HepG2 (cell line): Measurements from ENCODE around the gene NUP62. TPM values are rescaled to one million over a fixed set of nuclear protein-coding genes. Genes with fewer than 3 reads are reported as not detected.

Experiments used
- HDAC1 ChIP-seq: sonication (generic); formaldehyde crosslinking; IDR thresholded peaks from 2 replicates; pipeline ENCODE4 v1.5.1; 2020; ENCODE audit warnings: mild to moderate bottlenecking, missing genetic modification reagents
- KDM1A ChIP-seq: IDR thresholded peaks from 2 replicates; pipeline ENCODE4 v1.6.1; 2016; ENCODE audit warnings: missing compliant biosample characterization
- MIXL1 ChIP-seq: IDR thresholded peaks from 2 replicates; pipeline ENCODE4 v1.6.1; 2016
- MTA3 ChIP-seq: sonication (generic); formaldehyde crosslinking; IDR thresholded peaks from 2 replicates; pipeline ENCODE4 v1.4.0; 2020; ENCODE audit warnings: missing genetic modification reagents
- PAF1 ChIP-seq: IDR thresholded peaks from 2 replicates; pipeline ENCODE4 v1.6.1; 2016; ENCODE audit warnings: missing genetic modification reagents, missing compliant biosample characterization
- RAD51 ChIP-seq: fragments of 450-650 bp; IDR thresholded peaks from 2 replicates; pipeline ENCODE4 v1.6.1; 2016; ENCODE audit warnings: borderline replicate concordance
- RNF2 ChIP-seq: fragments of 450-650 bp; conservative IDR thresholded peaks from 2 replicates; pipeline ENCODE4 v1.6.1; 2016; ENCODE audit warnings: low read depth
- SP2 ChIP-seq: sonication (generic); formaldehyde crosslinking; IDR thresholded peaks from 2 replicates; pipeline ENCODE4 v1.5.1; 2020; ENCODE audit warnings: mild to moderate bottlenecking, missing genetic modification reagents
- ZNF256 ChIP-seq: sonication (generic); formaldehyde crosslinking; conservative IDR thresholded peaks from 2 replicates; pipeline ENCODE4 v1.4.0; 2020; ENCODE audit warnings: missing genetic modification reagents
- ZNF329 ChIP-seq: sonication (generic); formaldehyde crosslinking; IDR thresholded peaks from 2 replicates; pipeline ENCODE4 v1.9.0; 2021; ENCODE audit warnings: low read depth, mild to moderate bottlenecking, missing genetic modification reagents
- ZNF557 ChIP-seq: sonication (generic); formaldehyde crosslinking; IDR thresholded peaks from 2 replicates; pipeline ENCODE4 v1.4.0; 2020; ENCODE audit warnings: missing genetic modification reagents
- ZNF616 ChIP-seq: sonication (generic); formaldehyde crosslinking; IDR thresholded peaks from 2 replicates; pipeline ENCODE4 v1.5.0; 2020; ENCODE audit warnings: low read depth, mild to moderate bottlenecking, missing genetic modification reagents
- ZNF773 ChIP-seq: sonication (generic); formaldehyde crosslinking; IDR thresholded peaks from 2 replicates; pipeline ENCODE4 v1.4.0; 2020; ENCODE audit warnings: missing genetic modification reagents, borderline replicate concordance
- ZNF775 ChIP-seq: sonication (generic); formaldehyde crosslinking; IDR thresholded peaks from 2 replicates; pipeline ENCODE4 v1.4.0; 2020; ENCODE audit warnings: missing genetic modification reagents, mild to moderate bottlenecking, moderate library complexity, borderline replicate concordance
- ZNF781 ChIP-seq: sonication (generic); formaldehyde crosslinking; IDR thresholded peaks from 2 replicates; pipeline ENCODE4 v1.5.1; 2020; ENCODE audit warnings: borderline replicate concordance, mild to moderate bottlenecking, missing genetic modification reagents; ENCODE audit errors: not compliant biosample characterization
- polyA plus RNA-seq, 8 experiments: library from polyadenylated mRNA; depleted of rRNA in 3 of 8; stranded (reverse) in 7 of 8; unstranded in 1 of 8; fragments of >200 nt; fragmentation: Illumina TruSeq in 4 of 8; extraction: Trizol in 4 of 8; gene quantifications; 2 replicates each; pipeline versions ENCODE4 v1.2.1 to v1.2.3, GENCODE V29; 2011 to 2016; ENCODE audit warnings: low read depth in 4 of 8, missing spikeins in 1 of 8, mixed read lengths in 1 of 8; ENCODE audit not compliant: insufficient read depth in 1 of 8
- total RNA-seq, 5 experiments: library from RNA; depleted of rRNA; stranded (reverse); fragments of >200 nt; fragmentation: Illumina TruSeq; extraction: Trizol; gene quantifications; 2 replicates each; pipeline ENCODE4 v1.2.3, GENCODE V29; 2016; ENCODE audit warnings: low read depth in 1 of 5
- TF ChIP-seq, protein P1 (sequence below): IDR thresholded peaks from 2 replicates; pipeline ENCODE4 v1.6.1; 2016; ENCODE audit warnings: low read depth, control low read depth
- TF ChIP-seq, protein P2 (sequence below): sonication (generic); formaldehyde crosslinking; IDR thresholded peaks from 2 replicates; pipeline ENCODE4 v1.8.0; 2022; ENCODE audit warnings: missing genetic modification reagents, mild to moderate bottlenecking, inconsistent platforms, borderline replicate concordance
- TF ChIP-seq, protein P3 (sequence below): sonication (generic); formaldehyde crosslinking; IDR thresholded peaks from 2 replicates; pipeline ENCODE4 v1.5.1; 2020; ENCODE audit warnings: mild to moderate bottlenecking, missing genetic modification reagents, borderline replicate concordance
- TF ChIP-seq, protein P4 (sequence below): sonication (generic); formaldehyde crosslinking; IDR thresholded peaks from 2 replicates; pipeline ENCODE4 v1.4.0; 2020; ENCODE audit warnings: mild to moderate bottlenecking, missing genetic modification reagents, borderline replicate concordance
- TF ChIP-seq, protein P5 (sequence below), 2 experiments: IDR thresholded peaks; 2 replicates each; pipeline ENCODE4 v1.6.1; 2011 to 2012; ENCODE audit warnings: low read length in 2 of 2, borderline replicate concordance in 1 of 2, low read depth in 1 of 2, mild to moderate bottlenecking in 1 of 2, moderate library complexity in 1 of 2

The NUP62 gene
- total and polyA plus RNA-seq, 2 of the 13 experiments (the other 11 are each of a cell fraction or from before 2014, with no cell fraction given), result 16.5 to 41.5 TPM

DNA sequence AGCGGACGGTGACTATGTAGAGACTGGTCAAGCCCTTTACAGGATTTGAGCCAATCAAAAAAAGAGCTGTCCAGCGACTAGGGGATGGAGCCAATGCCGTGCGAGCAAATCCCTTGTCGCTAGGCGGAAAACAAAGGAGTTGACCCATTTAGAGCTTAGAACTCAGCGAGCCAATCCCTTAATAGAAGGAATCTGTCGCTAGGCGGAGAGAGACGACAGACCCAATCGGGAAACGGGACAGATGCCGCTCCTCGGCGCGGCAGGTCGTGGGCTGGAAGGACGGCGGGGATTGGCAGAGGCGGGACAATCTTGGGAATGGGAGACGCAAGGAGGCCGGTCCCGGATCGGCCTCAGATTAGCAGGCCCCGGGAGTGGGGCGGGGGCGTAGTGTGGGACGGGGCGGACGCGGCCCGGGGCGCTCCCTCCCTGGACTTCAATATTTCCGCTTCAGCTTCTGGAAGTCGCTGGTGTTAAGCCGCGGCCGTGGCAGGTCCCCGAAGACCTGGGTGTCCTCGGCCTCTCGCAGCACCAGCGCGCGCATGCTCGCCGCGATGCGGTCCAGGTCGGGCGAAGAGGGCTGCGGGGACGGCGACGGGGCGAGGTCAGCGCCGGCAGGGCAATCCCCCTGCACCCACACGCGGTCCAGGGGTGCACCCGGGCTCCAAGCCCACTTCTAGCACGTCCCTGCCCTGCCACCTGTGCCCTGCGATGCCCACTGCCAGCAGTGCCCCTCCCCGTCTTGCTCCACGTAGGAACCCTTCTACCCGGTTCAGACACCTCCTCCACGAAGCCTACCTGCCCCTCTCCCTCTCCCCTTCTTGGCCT, 59.6 kb downstream of the NUP62 start (continued):
- no peak for TF ChIP-seq ZNF256 (CRISPR knock-in tag)
- TF ChIP-seq, protein P1, sequence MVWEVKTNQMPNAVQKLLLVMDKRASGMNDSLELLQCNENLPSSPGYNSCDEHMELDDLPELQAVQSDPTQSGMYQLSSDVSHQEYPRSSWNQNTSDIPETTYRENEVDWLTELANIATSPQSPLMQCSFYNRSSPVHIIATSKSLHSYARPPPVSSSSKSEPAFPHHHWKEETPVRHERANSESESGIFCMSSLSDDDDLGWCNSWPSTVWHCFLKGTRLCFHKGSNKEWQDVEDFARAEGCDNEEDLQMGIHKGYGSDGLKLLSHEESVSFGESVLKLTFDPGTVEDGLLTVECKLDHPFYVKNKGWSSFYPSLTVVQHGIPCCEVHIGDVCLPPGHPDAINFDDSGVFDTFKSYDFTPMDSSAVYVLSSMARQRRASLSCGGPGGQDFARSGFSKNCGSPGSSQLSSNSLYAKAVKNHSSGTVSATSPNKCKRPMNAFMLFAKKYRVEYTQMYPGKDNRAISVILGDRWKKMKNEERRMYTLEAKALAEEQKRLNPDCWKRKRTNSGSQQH (CRISPR knock-in tag), result no peak
- no peak for TF ChIP-seq KDM1A (CRISPR knock-in tag)
- TF ChIP-seq, protein P2, sequence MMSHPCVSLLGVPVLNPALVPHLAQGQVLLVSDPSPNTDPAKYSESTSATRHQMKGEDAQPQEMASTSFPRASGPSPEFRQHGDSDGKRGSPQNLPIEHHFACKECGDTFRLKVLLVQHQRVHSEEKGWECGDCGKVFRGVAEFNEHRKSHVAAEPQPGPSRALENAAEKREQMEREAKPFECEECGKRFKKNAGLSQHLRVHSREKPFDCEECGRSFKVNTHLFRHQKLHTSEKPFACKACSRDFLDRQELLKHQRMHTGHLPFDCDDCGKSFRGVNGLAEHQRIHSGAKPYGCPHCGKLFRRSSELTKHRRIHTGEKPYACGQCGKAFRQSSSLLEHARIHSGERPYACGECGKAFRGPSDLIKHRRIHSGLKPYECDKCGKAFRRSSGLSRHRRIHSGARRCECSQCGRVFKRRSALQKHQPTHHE (CRISPR knock-in tag), result no peak
- TF ChIP-seq ZNF616 (CRISPR knock-in tag), result peak; percentile 83; the same call in 1 of the 2 replicates
- no peak; the same call in 1 of the 2 replicates for TF ChIP-seq RNF2
- TF ChIP-seq SP2 (CRISPR knock-in tag), result peak; percentile 83
- peak; percentile 41 for TF ChIP-seq MIXL1 (CRISPR knock-in tag)
- TF ChIP-seq ZNF329, result no peak
- no peak; the same call in 1 of the 2 replicates for TF ChIP-seq PAF1
- TF ChIP-seq ZNF775 (CRISPR knock-in tag), result no peak
- TF ChIP-seq, protein P3, sequence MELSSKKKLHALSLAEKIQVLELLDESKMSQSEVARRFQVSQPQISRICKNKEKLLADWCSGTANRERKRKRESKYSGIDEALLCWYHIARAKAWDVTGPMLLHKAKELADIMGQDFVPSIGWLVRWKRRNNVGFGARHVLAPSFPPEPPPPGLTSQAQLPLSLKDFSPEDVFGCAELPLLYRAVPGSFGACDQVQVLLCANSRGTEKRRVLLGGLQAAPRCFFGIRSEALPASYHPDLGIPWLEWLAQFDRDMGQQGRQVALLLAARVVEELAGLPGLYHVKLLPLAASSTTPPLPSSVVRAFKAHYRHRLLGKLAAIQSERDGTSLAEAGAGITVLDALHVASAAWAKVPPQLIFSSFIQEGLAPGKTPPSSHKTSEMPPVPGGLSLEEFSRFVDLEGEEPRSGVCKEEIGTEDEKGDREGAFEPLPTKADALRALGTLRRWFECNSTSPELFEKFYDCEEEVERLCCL, result no peak
- TF ChIP-seq, protein P4, sequence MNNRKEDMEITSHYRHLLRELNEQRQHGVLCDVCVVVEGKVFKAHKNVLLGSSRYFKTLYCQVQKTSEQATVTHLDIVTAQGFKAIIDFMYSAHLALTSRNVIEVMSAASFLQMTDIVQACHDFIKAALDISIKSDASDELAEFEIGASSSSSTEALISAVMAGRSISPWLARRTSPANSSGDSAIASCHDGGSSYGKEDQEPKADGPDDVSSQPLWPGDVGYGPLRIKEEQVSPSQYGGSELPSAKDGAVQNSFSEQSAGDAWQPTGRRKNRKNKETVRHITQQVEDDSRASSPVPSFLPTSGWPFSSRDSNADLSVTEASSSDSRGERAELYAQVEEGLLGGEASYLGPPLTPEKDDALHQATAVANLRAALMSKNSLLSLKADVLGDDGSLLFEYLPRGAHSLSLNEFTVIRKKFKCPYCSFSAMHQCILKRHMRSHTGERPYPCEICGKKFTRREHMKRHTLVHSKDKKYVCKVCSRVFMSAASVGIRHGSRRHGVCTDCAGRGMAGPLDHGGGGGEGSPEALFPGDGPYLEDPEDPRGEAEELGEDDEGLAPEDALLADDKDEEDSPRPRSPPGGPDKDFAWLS (CRISPR knock-in tag), result no peak
- no peak for TF ChIP-seq RAD51
- TF ChIP-seq MTA3 (CRISPR knock-in tag), result no peak
- TF ChIP-seq ZNF781 (CRISPR knock-in tag), result no peak
- peak; percentile 74; the same call in 1 of the 2 replicates for TF ChIP-seq ZNF773 (CRISPR knock-in tag)
- TF ChIP-seq, protein P5, sequence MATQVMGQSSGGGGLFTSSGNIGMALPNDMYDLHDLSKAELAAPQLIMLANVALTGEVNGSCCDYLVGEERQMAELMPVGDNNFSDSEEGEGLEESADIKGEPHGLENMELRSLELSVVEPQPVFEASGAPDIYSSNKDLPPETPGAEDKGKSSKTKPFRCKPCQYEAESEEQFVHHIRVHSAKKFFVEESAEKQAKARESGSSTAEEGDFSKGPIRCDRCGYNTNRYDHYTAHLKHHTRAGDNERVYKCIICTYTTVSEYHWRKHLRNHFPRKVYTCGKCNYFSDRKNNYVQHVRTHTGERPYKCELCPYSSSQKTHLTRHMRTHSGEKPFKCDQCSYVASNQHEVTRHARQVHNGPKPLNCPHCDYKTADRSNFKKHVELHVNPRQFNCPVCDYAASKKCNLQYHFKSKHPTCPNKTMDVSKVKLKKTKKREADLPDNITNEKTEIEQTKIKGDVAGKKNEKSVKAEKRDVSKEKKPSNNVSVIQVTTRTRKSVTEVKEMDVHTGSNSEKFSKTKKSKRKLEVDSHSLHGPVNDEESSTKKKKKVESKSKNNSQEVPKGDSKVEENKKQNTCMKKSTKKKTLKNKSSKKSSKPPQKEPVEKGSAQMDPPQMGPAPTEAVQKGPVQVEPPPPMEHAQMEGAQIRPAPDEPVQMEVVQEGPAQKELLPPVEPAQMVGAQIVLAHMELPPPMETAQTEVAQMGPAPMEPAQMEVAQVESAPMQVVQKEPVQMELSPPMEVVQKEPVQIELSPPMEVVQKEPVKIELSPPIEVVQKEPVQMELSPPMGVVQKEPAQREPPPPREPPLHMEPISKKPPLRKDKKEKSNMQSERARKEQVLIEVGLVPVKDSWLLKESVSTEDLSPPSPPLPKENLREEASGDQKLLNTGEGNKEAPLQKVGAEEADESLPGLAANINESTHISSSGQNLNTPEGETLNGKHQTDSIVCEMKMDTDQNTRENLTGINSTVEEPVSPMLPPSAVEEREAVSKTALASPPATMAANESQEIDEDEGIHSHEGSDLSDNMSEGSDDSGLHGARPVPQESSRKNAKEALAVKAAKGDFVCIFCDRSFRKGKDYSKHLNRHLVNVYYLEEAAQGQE (IDR thresholded peaks at IDR 0.05; ENCODE audit: borderline replicate concordance in 1 of 2, low read depth in 1 of 2, low read length in 2 of 2), result no peak
- peak; percentile 21; the same call in 1 of the 2 replicates for TF ChIP-seq HDAC1 (CRISPR knock-in tag)
- no peak for TF ChIP-seq ZNF557
